Activated CD8-positive, alpha-beta memory T cell treated with anti-CD3 and anti-CD28 coated beads for 48 hours (primary cell): Measurements from ENCODE around the gene ARFGEF3.
A peak's percentile ranks its signal among the peaks of the same experiment; 100 is the strongest.
"Not testable (repeated sequence)": the region's sequence is repeated elsewhere in the genome, so short reads cannot be mapped to it uniquely, and the experiment has no call there.

ENCODE experiments used
- DNase-seq, 3 experiments: peaks; one replicate each; pipeline ENCODE4 v3.0.0-alpha.2; 2020; ENCODE audit warnings: low read depth in 2 of 3, low spot score in 2 of 3

ARFGEF3 gene, protein sequence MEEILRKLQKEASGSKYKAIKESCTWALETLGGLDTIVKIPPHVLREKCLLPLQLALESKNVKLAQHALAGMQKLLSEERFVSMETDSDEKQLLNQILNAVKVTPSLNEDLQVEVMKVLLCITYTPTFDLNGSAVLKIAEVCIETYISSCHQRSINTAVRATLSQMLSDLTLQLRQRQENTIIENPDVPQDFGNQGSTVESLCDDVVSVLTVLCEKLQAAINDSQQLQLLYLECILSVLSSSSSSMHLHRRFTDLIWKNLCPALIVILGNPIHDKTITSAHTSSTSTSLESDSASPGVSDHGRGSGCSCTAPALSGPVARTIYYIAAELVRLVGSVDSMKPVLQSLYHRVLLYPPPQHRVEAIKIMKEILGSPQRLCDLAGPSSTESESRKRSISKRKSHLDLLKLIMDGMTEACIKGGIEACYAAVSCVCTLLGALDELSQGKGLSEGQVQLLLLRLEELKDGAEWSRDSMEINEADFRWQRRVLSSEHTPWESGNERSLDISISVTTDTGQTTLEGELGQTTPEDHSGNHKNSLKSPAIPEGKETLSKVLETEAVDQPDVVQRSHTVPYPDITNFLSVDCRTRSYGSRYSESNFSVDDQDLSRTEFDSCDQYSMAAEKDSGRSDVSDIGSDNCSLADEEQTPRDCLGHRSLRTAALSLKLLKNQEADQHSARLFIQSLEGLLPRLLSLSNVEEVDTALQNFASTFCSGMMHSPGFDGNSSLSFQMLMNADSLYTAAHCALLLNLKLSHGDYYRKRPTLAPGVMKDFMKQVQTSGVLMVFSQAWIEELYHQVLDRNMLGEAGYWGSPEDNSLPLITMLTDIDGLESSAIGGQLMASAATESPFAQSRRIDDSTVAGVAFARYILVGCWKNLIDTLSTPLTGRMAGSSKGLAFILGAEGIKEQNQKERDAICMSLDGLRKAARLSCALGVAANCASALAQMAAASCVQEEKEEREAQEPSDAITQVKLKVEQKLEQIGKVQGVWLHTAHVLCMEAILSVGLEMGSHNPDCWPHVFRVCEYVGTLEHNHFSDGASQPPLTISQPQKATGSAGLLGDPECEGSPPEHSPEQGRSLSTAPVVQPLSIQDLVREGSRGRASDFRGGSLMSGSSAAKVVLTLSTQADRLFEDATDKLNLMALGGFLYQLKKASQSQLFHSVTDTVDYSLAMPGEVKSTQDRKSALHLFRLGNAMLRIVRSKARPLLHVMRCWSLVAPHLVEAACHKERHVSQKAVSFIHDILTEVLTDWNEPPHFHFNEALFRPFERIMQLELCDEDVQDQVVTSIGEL (N-terminal part only)

DNA sequence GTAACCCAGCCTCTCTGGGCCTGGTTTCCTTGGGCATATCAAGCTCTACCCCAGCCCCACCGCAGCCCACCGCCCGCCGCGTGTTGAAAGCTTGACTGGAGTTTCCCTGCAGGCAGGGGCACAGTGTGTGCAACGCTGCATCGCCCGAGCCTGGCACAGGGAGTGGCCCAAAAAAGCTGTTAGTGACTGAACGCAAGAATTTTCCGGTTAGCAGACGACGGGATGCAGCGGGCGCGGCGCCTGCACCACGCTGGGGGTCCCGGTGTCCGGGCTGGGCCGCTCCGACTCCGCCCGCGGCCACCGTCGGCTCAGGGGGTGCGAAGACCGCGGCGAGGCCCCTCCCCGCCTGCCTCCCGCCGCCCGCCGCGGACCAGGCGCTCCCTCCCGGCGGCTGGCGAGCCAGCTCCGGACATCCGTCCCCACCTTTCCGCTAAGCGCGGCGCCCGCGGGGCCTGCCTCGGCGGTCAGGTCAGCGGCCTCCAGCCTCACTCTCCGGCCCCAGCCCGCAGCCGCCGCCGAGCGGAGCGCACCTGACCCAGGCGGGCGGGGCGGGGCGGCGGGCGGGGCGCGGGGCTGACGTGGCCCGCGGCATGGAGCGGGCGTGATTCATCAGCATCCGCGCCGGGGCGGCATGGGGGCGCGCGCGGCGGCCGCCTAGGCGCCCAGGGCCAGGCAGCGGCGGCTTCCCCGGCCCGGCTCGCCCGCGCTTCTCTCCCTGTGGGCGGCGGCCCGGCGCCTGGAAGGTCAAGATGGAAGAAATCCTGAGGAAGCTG lies at the start of gene ARFGEF3:
Gene ARFGEF3 (plus strand): TSS at position 602 of the 773 bp plus-strand sequence. CDS start 148 bp downstream, at position 750.
- DNase-seq: peak; percentile 33 to 36 (median 36)

DNA sequence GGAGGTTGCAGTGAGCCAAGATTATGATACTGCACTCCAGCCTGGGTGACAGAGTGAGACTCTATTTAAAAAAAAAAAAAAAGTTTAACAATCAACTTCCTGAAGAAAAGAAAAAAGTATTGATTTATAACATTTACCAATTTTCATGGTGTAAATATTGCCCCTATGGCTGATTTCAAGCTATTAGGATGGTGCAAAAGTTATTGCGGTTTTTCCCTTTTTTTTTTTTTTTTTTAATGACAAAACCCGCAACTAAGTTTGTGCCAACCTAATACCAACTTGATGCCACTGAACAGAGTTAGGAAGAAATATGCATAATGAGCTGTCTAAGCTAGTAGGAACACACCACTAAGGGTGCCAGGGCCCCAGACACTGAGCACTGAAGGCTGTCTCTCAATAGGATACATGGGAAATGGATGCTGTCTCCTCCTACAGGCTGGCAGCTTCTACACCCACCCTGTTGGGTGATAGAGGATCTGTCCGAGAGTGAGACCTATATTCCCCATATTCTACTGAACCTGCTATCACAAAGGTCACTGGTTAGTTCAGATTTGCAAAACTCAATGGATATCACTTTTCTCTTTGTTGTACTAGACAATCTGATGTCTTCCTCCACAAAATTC lies 48.0 kb upstream of the ARFGEF3 start:
- DNase-seq: no peak

DNA sequence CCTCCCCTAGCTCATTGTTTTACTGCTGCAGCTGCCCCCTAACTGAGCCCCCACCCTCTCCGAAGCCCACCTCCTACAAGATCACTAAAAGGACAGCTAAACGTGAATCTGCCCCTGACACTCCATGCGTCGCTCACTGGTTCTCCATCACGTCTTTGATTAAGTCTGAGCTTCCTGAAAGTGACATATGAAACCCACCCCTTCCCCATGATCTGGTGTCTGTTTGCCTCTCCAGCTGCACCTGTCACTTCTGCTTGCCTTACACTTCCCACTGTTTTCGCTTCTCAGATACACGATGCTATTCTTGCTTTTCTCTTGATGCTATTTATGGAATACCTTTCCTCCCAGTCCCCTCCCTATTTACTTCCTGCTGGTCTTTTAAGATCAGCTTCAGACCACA lies 46.5 kb upstream of the ARFGEF3 start:
- DNase-seq: no peak

DNA sequence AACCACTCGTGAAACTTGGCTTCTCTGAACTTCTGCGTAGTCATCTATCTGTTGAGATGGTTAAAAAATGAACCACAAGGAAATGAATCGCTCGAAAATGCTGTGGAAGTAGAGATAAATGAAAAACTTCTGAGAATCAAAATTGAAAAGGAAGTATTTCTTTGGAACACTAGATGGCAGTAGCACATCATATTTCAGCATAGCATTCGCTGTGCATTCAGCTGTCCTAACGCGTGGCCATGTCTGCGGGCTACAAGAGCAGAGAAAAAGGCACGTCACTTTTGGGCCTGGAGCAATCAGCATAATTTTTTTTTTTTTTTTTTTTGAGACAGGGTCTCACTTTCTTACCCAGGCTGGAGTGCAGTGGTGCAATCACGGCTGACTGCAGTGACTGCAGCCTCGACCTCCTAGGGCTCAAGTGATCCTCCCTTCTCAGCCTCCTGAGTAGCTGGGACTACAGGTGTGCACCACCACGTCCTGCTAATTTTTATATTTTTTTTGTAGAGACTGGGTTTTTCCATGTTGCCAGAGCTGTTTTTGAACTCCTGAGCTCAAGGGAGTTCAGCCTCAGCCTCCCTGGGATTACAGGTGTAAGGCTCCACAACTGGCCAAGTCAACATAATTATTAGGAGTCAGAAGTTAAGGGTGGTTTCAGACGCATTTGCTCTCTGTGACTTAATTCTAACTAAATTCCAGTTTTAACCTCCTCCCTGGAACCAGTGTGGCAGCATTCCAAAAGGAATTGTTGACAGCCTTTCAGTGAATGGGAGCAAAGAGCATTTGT lies 45.7 kb upstream of the ARFGEF3 start:
- no peak for DNase-seq

DNA sequence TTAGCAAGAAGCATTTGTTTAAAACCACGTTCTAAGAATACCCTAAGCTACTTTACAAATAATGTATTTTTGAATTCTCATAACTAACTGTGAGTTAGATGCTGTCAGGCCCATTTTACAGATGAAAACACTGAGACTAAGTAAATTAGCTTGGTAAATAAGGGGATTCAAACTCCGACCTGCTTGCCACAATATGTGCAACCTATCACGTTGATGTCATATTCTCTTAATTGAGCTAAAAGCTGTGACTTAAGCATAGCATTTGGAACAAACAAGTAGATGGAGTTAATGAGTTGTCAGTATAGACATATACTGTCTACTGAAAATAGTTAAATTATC lies 45.1 kb upstream of the ARFGEF3 start:
- DNase-seq: no peak

DNA sequence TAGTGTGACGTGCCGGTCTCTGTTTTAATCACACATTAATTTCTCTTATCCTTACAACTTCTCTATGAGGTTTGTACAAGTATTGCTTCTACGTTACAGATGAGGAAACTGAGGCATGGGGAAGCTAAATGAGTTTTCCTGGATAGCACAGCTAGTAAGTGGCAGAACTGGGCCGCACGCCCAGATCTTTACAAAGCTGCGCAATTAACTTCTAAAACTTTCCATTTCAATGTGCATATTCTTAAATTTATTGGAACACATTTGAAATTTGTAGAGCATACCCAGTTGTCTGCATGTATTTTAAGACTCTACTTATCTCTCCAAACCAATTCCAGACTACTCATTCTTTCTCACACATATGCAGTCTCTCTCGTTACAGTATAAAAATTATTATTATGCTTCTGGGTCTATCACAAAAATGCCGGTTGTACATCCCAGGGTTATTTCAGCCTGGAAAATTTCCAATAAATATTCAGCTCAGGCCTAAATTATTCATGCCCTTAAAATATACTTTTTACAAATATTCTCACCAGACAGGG lies 44.3 kb upstream of the ARFGEF3 start:
- DNase-seq: no peak

DNA sequence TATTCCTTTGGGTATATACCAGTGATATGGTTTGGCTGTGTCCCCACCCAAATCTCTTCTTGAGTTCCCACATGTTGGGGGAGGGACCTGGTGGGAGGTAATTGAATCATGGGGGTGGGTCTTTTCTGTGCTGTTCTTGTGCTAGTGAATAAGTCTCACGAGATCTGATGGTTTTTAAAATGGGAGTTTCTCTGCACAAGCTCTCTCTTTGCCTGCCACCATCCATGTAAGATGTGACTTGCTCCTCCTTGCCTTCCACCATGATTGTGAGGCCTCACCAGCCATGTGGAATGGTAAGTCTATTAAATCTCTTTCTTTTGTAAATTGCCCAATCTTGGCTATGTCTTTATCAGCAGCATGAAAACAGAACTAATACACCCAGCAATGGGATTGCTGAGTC lies 42.5 kb upstream of the ARFGEF3 start:
- DNase-seq: not testable (repeated sequence)

DNA sequence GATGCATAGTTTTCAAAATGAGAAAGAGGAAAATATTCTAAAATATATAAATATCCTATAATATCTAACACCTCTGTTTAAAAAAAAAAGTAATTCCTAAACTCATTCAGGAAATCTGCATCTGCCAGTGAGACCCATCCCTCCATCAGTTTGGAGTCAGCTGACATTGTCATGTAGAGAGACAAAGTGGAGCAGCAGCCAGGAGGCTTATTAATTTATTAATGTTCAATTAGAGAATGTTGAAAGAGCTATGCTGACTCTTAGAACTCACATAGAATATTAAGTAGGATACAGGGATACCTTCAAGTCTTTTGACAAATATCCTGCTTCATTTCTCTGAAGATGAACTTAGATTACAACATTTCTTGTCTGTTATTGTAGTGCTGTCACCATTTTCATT lies 41.8 kb upstream of the ARFGEF3 start:
- DNase-seq: no peak

DNA sequence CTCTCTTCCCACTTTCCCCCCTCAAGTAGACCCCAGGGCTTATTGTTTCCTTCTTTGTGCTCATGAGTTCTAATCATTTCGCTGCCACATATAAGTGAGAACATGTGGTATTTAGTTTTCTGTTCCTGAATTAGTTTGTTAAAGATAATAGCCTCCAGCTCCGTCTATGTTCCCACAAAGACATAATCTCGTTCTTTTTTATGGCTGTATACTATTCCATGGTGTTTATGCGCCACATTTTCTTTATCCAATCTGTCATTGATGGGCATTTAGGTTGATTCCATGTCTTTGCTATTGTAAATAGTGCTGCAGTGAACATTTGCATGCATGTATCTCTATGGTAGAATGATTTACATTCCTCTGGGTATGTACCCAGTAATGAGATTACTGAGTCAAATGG lies 37.6 kb upstream of the ARFGEF3 start:
- DNase-seq: no peak

DNA sequence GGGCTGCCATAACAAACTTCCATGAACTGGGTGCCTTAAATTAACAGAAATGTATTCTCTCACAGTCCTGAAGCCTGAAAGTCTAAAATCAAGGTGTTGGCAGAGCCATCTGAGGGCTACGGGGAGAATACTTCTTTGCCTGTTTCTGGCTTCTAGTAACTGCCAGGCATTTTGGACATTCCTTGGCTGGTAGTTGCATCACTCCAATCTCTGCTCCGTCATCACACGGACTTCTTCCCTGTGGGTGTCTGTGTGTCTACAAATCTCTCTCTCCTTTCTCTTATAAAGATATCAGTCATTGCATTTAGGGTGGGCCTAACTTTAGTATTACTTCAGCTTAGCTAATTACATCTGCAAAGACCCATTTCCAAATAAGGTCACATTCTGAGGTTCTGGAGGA lies 33.6 kb upstream of the ARFGEF3 start:
- no peak for DNase-seq

DNA sequence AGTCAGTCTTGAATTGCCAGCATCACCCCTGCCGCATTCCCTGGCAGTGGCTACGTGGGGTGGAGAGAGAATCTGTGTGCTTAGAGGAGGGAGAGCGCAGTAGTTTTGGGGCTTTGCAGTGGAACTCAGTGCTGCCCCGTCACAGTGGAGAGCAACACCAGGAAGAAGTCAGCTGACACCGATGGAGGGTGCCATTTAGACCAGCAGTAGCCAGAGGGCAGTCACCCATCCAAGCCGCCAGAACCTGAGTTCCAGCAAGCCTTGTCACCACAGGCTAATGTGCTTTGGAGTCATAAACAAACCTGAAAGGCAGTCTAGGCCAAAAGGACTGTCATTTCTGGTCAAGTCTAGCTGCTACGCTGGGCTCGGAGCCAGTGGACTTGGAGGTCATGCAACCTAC lies 32.5 kb upstream of the ARFGEF3 start:
- DNase-seq: no peak

DNA sequence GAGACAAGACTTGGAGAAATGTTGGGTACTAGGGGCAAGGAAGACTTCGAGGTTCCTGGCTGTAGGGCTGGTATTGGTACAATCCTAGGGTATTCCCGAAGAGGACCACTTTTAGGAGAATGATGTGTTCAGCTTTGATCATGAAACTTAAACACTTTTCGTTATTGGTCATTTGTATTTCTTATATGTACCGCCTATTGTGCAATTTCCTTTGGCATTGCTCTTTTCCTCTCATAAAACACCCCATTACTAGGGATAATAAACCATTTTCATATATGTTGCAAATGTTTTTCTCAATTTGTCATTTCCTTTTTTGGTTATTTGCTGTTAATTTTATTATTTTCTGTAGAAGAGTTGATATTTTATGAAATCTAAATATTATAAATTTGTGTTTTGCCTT lies 18.9 kb upstream of the ARFGEF3 start:
- no peak for DNase-seq

DNA sequence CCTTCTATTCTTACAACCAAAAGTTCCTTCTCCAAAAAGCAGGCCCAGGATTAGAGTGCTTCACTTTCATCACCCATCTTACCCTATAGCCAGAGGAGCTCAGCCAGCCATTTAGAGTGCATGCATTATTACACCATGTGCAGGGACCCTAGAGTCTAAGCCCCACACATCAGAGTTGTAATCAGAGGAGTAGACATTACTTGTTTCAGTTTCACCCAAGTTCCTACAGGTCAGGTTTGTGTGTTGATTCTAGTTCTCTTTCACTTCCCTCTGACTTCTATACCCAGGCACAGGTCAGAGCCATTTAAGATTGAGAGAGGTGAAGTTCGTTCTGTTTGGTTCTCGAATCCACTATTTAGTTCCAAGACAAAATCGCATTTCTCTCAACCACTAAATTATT lies 16.3 kb upstream of the ARFGEF3 start:
- DNase-seq: no peak

DNA sequence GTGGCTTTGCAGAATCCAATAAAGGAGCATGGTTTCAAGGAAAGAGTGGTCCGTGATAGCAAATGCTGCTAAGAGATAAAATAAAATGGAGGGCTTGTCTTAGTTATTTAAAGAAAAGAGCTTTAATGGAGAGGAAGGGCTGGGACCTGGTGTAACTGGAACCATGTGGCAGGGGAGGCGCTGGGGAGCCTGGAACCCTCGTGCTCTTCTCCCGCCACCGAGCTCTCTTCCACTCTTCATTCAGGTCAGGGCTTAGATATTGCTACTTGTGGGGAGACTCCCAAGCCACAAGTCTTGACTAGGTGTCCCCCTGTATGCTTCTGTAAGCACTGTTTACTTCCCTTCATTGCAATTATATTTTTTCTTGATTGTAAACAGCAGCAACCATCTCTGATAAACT lies 15.2 kb upstream of the ARFGEF3 start:
- no peak for DNase-seq

DNA sequence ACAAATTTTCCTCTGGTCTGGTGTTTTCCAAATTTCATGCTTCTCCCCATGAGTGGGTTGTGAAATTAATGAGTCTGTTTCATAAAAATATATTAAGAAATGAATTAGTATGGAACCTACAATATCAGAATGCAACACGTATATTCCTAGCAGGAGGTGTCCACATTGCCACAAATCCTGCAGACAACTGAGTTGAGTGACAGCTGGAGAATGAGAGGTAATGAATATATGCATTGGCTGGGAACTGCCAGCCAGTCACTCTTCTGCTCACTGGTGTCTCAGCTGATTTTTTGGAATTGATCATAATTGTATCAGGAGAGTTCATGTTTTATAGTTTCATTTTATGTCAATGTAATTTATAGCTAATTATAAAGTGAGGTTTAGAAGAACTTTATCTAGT lies 6.3 kb upstream of the ARFGEF3 start:
- DNase-seq: no peak

DNA sequence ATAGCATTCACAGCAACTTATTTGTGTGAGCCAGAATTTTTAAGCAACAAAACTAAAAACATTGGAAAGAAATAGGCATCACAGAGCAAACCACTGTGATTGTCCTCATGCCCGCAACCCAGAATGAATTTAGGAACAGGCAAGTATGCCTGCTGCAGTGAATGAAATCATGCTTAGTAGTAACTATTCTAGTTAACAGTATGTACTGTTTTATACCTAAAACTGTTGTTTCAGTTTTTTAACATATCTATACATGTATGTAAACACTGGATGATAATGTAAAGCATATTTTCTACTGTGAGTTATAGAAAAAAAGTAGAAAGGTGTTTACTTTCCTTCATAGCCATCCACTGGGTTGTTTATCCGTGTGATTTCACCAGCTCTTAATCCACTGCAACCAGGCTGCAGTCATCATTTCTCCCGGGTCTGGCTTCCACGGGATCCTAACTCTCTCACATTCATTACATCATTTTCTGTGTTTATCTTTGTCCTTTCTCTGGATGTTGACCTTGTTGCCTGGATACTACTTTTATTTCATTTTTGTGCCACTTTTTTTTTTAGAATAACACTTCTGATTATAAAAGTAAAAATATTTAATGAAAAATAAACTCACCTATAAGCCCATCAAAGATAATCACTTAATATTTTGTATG lies 3.6 kb upstream of the ARFGEF3 start:
- no peak for DNase-seq

DNA sequence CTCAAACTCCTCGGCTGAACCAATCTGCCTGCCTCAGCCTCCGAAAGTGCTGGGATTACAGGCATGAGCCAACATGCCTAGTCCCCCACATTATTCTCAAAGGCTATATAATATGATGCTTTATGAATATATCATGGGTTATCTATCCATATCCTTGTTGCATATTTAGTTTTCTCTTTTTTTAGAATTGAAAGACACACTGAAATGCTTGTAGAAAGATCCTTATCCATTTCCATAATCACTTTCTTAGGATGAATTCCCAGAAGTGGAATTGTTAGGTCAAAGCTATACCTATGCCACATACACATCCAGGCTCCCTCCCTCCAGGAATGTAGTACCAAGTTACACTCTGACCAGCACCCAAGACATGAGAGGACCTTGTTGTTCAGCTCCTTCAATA lies 2.5 kb upstream of the ARFGEF3 start:
- DNase-seq: no peak

DNA sequence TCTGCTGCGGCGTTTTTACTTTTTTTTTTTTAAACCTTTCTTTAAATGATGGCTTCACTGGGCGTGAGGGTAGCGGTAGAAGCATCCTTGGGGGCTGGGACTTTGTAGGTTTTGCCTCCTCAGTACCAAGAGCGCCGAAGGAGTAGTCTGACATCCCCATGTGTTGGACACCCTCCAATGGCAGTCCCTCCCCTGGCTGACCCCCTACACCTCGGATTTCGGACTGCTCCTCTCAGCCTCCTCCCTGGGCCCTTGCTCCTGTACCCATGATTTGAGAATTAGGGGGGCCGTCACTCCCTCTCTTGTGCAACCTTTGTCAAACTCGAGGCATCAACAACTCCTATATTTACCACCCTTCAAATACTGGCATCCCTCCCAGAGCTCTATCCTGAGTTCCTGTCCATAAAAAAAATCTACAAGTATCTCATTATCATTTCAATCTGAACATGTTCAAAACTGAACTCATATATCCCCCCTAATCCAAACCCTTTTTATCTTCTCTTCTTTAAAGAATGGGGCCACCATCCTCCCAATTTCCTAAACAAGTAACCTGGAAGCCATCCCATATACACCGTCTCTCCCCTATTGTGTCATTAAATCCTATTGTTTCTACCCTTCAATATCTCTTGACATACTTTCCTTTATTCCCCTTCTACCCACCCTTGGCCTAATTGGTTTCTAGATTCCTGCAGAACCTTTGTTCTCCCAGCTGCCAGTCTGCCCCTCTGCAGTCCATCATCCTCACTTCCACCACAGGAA lies 1.2 kb upstream of the ARFGEF3 start:
- no peak for DNase-seq
